Fibroblast of lung (primary cell): ENCODE results near the gene LCNL1.

Experiments
- CTCF ChIP-seq, 2 donors: IDR thresholded peaks in 1 of 2; conservative IDR thresholded peaks in 1 of 2; 1 replicate in 1 of 2; 2 replicates in 1 of 2; pipeline ENCODE4 v1.5.1; 2011 to 2012; ENCODE audit warnings: low read length in 2 of 2, control low read depth in 1 of 2, inconsistent platforms in 1 of 2, low read depth in 1 of 2, mild to moderate bottlenecking in 1 of 2
- EZH2 ChIP-seq: IDR thresholded peaks from 2 replicates; pipeline ENCODE4 v1.5.1; 2012; ENCODE audit warnings: low read length, control low read depth, mild to moderate bottlenecking; ENCODE audit errors: missing control alignments

GRCh38 chr9:137034039-137034708 lies 51.4 kb downstream of the LCNL1 start:
- TF ChIP-seq CTCF (conservative IDR thresholded peaks at IDR 0.05 in 1 of 2, IDR thresholded peaks at IDR 0.05 in 1 of 2; ENCODE audit: low read depth in 1 of 2, low read length in 2 of 2), result no peak
- TF ChIP-seq EZH2, result no peak
